Left kidney (tissue), 2 donors: ENCODE measurements around the gene BRD9. TPM values are rescaled to one million over a fixed set of nuclear protein-coding genes. Genes with fewer than 3 reads are reported as not detected.
A peak's percentile ranks its signal among the peaks of the same experiment; 100 is the strongest.
"Not testable (repeated sequence)": the region's sequence is repeated elsewhere in the genome, so short reads cannot be mapped to it uniquely, and the experiment has no call there.

Experiments used
- DNase-seq: peaks from one replicate; pipeline ENCODE4 v3.0.0-alpha.2; 2013
- polyA plus RNA-seq: library from polyadenylated mRNA; unstranded; fragments of 120-200 nt; gene quantifications from one replicate; pipeline ENCODE4 v1.2.1, GENCODE V29; 2013; ENCODE audit not compliant: insufficient read length

The BRD9 gene
- polyA plus RNA-seq, 1 donor, result 47.5 TPM

DNA sequence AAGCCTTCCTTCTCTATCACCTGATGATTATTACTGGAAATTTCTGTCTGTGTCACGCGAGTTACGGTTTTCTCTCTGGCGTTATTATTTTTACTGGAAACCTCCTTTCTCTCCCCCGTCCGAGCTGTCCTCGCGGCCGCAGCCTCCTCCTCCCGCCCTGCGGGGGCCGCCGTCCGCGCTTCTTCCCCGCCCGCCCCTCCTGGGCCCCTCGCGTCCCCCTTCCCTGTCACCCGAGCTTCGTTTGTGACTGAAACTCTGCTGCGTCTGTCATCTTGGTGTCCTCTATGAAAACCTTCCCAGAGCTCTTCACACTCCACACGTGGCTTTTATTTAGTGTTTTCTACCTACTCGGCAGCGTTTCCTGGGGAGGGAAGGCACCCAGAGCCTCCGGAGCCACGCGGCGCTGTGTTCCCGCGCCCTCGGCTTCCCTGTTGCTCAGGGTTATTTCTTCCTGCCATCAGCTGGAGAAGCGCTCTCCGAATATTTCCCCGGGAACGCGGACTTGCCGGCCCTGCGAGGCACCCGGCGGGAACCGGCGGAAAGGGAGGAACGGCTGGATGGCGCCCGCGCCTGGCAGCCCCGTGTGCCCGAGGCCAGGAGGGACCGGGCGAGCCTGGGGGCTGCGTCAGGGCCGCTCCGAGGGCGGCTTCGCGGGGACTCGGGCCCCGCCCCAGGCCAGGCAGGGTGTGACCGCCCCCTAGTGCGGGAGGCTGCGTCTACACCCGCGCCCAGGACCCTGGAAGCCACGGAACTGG lies 34.0 kb upstream of the BRD9 start:
- DNase-seq, result no peak

DNA sequence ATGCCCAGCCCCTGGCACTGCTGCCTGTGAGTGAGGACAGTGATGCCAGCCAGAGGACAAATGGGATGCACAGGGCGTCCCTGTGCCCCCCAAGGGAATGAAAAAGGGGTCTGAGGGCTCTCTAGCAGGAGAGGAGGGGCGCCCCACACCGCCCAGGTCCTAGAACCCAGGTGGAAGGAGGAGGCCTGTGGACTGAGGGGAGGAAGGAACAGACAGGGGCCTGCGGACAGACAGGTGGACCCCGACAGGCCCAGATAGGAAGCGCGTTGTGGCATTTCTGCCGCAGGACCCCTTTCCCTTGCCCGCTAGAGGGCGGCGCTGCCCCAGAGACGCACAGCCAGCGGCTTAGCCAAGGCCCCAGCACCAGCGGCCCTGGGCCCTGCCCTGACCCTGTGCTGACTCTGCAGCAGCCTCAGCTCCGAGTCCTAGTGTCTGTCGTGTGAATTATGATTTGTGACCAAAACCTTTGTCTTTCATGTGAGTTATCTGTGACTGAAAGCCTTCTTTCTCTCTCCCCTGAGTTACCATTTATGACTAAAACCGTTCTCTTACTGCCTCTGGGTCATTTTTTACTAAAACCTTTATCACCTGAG lies 30.8 kb upstream of the BRD9 start:
- DNase-seq, result peak; percentile 69

DNA sequence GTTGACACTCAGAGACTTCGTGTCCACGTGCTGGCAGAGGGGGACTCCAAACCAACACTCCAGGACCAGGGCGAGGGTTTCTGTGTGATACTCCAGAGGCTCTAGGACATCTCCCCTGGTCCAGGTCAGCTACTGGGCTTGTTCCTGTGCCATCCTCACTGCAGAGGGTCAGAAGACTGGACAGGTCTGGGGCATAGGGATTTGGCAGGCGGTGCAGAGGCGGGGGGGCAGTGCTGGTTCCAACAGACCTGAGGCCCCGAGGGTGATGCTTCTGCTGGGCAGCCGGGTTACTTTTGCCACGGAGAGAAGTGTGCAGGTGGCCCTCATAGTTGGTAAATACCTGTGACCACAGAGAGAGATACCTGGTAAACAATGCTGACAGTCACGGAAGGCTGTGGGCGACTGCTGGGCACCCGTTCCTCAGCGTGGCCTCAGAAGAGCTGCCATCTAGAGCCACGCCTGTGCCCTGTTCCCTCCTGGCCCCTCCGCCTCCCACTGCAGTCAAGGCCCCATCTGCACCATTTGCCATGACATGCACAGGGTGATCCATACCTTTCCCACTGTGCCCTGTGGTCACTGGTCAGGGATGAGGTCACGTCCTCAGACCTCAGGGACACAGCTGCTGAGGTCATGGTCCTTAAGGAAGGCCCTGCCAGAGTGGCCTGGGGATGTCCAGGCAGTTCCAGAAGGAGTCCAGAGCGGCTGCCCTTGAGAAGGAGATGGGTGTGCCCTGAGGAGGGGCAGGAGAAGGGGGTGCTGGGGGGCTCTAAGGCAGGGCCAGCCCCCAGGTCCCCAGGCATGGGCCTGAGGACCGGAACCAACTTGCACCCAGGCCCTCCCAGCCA lies 30.1 kb upstream of the BRD9 start:
- DNase-seq, result no peak

DNA sequence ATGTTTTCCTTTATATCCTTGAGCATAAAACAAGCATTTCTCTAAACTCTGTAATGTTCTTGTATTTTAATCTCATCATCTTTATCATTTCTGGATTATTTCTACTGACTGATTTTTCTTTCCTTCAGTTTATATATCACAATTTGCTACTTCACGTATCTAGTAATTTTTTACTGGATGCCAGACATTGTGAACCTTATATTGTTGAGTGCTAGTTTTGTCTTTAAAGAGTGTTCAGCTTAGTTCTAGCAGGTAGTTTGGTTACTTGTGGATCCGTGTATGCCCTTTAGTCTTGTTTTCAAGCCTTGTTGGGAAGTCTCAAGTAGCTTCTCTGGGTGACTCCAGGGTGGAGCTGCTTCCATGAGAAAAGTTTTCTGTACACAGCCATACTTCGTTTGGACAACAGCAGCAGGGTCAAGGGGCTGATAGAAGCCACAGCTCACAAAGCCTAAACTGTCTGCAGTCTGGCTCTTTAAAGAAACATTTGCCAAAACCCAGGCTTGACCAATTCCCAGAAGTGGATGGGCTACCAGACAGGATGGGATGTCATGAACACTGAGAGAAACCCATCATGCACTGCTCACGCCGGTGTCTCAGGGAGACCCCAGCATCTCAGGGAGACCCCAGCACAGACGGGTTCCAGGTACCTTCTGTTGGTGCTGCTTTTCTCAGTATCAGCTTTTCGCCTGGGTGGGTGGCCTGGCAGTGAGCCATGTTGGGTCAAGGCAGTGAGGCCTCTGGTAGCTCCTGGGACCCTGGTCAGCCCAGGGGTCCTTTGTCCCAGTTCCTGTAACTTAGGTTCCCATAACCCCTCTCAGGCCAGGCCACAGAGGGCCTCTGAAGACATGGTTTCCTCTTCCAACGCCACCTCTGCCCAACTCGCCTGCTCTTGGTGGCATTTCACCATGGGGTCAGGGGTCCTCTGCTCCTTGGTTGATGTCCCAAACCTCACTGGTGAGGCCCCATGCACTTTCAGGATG lies 29.1 kb upstream of the BRD9 start:
- DNase-seq, result no peak

DNA sequence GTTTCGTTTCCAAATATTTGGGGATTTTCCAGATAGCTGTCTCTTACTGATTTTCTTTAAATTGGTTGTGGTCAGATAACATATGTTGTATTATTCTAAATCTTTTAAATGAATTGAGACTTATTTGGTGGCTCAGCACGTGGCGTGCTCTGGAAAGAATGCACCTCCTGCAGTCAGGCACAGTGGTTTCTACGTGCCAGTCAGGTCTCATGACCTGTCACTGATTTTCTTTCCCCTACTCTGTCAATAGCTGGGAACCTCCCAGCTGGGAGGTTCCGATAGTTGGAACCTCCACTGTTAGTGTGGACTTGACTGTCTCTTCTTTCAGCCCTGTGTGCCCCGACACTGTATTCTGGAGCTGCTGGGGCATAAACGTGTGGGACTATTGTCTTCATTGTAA lies 27.7 kb upstream of the BRD9 start:
- DNase-seq, result no peak

DNA sequence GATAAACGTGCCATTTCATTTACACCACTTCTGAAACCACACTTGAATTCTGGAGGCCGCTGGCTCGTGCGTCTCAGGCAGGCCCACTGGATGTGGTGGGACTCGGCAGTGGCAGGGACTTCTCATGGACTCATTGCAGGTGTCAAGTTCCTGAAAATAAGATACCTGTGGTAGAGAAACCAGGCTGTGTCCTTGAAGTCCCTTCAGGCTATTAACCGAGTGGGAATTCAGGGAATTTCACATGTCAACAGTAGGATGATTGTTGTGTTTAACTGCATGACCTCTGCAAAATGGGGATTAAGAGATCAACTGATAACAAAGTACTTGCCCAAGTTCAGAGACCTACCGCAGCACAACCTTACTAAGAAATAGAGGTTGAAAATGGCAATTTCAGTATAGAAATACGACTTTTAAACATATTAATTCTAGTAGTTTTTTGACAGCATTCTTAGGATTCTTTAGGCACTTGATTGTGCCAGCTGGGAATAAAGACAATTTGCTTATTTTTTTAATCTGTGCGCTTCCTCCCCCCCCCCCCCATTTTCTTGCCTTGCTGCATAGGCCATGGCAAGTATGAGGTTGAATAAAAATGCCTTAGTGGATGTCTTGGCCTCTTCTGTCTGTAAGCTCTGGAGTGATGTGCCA lies 26.9 kb upstream of the BRD9 start:
- no peak for DNase-seq

DNA sequence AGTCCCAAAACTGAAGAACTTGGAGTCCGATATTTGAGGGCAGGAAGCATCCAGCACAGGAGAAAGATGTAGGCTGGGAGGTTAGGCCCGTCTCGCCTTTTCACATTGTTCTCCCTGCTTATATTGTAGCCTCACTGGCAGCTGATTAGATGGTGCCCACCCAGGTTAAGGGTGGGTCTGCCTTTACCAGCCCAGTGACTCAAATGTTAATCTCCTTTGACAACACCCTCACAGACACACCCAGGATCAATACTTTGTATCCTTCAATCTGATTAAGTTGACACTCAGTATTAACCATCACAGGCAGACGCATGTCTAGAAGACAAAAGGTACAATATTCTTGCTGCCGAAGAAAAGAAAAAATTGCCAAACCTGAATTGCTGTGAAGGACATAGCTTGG lies 26.1 kb upstream of the BRD9 start:
- not testable (repeated sequence) for DNase-seq

DNA sequence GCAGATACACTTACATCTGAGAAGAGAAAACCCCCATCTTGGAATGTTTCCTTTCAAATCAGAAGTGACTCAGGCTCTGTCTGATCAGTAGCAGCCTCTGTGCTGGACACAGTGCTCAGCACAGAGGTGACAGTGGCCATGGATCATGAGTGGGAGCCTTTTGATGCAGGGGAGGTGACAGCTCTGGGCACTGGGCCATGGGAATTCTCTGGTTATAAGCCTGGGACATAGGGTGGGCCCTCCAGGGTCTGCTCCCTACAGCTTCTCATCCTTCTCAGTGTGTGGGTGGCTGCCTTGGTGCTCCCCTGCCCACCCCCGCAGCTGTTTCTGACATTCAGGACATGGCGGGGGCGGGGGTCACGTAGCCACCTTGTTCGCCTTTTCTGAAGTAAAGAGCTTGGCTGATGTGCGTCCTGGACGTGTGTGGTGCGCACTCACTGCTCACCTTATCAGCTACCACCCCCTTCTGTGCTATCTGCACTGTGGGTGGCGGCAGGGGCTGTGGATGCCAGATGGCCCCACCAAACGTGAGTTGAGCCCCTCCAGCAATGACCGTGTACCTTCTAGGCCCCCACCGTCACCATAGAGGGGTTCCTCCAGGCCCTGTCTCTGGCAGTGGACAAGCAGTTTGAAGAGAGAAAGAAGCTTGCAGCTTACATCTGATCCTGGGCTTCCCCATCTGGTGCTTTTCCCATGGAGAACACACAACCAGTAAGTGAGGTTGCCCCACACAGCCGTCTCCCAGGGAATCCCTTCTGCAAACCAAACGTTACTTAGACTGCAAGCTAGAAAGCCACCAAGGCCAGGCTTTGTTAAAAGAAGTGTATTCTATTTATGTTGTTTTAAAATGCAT lies 24.1 kb upstream of the BRD9 start:
- DNase-seq, result no peak

DNA sequence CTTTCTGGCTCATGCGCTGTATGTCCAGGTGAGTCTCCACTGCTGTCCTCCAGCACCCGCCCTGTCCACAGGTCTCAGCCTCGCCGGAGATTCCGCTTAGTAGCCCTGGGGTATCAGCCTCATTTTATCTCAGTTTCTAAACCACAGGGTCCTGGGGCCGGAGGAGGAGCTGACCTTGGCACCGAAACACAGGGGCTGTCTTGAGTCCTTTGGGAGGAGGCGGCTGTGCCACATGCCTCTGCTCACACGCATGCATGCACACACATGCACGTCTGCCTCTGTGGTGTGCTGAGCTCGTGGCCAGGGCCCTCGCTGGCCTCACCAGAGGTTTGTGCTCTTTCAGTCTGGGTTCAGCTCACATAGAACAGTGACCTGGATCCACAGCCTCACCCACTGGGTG lies 23.3 kb upstream of the BRD9 start:
- DNase-seq, result no peak

DNA sequence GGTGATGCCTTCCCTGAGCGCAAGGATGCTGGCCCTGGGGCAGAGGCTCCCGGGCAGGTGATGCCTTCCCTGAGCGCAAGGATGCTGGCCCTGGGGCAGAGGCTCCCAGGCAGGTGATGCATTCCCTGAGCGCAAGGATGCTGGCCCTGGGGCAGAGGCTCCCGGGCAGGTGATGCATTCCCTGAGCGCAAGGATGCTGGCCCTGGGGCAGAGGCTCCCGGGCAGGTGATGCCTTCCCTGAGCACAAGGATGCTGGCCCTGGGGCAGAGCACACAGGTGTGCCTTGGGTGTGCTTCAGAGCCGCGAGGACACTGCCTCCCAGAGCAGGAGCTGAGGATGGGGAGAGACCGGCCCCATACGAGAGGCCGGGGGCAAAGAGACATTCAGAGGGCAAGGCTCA lies 22.7 kb upstream of the BRD9 start:
- DNase-seq, result not testable (repeated sequence)

DNA sequence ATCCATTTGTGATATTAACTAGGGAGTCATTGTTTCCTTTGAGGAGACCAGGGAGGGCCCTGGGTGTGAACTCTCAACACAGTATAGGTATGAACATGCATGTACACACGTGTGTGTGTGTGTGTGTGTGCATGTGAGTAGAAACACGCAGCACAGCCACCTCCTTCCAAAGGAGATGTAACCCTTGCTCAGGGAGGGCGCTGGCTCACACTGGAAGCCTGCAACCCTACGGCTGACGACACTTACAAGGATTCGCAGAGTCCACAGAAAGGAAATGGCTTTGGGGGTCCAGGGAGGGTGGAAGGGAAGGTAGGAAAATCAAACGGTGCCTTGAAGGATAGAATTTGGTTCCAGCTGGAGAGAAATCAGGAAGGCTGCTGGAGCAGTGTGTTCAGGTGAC lies 22.0 kb upstream of the BRD9 start:
- no peak for DNase-seq

DNA sequence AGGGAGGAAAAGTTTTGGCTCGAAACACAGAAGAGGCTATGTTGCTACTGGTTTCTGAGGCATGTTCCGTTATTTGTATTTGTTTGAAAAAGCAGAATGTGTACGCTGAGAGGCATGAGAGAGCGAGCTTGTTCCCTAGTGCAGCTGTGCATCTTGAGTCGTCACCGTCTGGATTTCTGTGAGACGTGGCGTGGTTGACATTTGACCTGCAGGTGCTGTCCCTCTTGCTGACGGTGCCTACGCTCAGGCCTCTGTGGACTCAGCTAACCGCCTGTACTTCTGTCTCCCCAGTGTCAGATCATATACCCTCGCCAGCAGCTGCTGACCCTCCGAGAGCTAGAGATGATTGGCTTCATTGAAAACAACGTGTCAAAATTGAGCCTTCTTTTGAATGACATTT lies 21.6 kb upstream of the BRD9 start:
- DNase-seq, result no peak

DNA sequence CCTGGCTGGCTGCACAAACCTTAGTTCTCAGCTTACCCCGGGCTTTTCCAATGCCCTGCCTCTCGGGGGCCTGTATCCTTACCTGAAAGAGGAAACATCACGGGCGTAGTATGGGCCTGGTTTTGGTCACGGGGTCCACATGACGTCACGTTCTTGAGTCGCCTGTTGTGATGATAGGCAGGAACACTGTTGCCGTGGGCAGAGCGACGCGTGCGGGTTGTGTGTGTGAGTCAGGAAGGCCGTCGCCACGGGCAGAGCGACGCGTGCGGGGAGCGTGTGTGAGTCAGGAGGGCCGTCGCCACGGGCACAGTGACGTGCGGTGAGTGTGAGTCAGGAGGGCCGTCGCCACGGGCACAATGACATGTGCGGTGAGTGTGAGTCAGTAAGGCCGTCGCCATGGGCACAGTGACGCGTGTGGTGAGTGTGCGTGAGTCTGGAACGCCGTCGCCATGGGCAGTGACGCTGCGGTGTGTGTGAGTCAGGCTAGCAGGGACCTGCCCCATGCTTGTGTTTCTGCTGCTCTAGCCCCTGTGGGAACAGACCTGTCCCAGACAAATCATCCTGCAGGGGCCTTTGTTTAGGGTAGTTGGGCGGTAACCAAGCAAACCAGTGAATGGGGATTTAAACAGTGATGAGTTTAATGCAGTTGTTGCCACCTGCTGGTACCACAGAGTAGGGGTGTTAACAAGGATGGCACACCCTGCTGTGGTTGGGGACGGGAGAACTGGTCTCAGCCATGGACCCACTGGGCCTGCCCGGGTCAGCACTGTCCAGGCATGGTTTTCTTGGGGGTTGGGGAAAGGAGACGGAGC lies 19.9 kb upstream of the BRD9 start:
- DNase-seq, result no peak

DNA sequence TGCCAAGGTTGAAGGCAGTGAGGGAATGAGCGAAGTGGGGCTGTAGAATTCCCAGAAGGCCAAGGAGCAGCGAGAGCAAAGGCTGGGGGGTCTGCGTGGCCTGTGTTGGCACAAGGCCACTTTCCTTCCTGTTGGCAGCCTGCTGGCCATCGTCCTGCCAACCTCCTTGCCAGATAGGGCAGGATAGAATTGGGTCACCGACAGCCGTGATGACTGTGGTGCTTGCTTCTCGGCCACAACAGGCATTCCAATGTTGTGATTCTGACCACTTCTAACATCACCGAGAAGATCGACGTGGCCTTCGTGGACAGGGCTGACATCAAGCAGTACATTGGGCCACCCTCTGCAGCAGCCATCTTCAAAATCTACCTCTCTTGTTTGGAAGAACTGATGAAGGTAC lies 19.0 kb upstream of the BRD9 start:
- no peak for DNase-seq

DNA sequence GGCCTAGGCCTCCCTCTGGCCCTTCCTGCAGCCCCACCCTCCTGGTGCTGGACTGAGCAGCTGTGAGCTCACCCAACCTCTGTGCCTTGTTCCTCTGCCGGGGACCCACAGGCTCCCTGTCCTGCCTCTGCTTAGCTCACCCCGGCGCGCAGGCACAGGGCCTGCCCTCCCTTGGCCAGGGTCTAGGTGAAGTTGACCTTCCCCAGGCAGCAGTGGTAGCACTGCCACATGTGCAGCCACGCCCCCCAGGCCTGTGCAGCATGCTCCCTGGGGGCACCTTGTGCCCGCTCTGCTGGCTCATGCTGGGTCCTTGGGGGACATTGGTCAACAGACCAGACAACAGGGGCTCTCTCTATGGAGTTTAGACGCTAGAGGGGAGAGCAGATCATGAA lies 18.2 kb upstream of the BRD9 start:
- DNase-seq, result no peak

DNA sequence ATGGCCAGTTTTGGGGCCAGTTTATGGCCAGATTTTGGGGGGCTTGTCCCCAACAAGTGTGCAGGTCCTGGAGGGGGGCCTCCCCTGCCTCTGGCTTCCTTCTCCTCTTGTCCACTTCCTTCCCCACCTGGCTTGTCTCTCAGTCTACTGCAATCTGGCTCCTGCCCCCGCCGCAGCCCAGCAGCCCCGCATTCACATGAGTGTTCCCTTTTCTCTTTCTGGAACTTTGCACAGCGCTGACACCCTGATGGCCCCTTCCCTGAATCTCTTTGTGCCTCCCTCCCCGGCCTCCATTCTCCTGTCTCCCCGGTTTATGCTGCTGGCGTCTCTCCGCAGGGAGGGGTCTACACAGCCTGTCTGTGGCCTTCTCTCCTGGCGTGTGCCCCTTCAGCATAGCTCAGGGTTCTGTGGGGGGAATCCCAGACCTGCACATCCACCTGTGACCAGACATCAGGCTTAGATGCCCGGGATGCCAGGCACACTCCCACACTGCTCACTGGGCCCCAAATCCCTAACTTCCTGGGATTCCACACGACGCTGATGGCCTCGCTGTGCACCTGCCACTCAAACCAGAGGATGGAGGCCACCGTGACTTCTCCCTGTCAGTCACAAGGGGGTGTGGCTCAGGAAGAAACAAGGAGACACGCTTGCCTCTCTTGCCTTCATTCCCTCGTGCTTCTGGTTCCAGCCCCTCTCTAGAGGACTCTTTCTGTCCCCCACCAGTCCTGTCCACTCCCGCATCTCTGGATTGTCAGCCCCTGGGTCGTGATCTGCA lies 17.6 kb upstream of the BRD9 start:
- no peak for DNase-seq

DNA sequence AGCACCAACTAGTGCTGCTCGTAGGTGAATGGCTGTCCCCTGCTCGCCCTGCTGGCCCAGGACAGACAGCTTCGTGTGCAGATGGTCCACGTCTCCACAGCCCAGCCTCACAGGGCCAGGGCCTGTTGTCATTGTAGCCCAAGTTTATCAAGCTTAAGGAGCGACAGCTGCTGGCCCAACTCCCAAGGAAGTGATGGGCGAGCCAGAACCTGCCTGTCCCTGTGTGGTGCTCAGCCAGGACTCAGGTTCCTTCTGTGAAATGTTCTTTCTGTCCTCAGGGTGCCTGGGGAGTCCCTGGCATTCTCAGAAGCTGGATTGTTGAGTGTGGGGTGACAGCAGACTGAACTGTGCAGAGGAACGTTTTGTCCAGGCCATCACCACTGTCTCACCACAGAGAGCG lies 16.5 kb upstream of the BRD9 start:
- no peak for DNase-seq

DNA sequence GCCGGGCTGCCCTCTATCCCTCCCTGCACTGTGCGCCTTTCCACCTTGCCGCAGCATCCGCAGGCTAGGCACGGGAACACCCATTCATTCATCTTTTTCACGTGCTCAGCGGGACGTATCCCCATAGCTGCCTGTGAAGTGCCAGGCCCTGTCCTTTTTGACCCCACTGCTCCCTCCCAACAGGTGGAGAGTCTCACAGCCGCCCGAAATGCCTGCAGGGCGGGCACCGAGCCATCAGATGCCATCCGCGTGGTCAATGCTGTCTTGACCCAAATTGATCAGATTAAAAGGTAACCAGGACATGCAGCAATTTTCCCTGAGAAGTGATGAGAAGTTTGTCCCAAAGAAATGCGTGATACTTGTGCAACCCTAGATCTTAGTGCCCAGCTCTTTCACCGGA lies 15.6 kb upstream of the BRD9 start:
- no peak for DNase-seq

DNA sequence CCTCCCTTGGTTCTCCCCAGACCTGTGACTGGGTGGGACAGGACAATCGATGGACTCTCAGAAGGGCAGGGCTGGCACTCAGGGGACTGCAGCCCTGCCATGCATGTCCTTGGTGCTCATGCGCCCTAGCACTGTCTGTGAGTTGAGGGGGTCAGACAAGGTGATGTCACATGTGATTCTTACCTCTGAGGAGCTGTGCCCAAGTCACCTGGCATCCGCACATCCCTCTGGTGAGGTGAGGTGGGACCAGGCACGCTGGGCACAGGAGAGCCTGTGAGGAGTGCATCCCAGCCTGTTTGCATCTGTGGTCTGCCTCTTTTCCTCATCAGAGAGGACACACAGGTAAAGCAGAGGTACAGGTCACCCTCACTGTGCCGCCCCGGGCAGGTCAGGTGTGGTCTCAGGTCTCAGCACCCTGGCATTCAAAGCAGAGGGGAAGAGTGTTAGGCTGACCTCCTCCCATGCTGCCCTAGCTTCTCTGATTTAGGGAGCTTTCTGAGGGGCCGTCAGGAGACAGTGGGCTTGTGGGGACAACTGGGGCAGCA lies 14.8 kb upstream of the BRD9 start:
- no peak for DNase-seq
